Suprapubic skin (tissue), 4 donors: Measurements from ENCODE around the gene ACTR6.

ENCODE experiments used
- CTCF ChIP-seq, 2 donors: fragments of 200-600 bp in 1 of 2; fragments of 450-650 bp in 1 of 2; sonication (generic) in 1 of 2; IDR thresholded peaks; one replicate each; pipeline ENCODE4 v1.5.1; 2016 to 2019; ENCODE audit warnings: antibody characterized with exemption in 2 of 2, mild to moderate bottlenecking in 1 of 2, moderate library complexity in 1 of 2
- EP300 ChIP-seq: sonication (generic); formaldehyde crosslinking; IDR thresholded peaks from one replicate; pipeline ENCODE4 v1.6.1; 2017; ENCODE audit warnings: antibody characterized with exemption
- POLR2A ChIP-seq, 2 donors: fragments of 450-650 bp; IDR thresholded peaks; one replicate each; pipeline ENCODE4 v1.6.1; 2017; ENCODE audit warnings: antibody characterized with exemption in 2 of 2, mild to moderate bottlenecking in 2 of 2, moderate library complexity in 2 of 2
- POLR2AphosphoS5 ChIP-seq, 3 donors: sonication (generic); formaldehyde crosslinking; IDR thresholded peaks; one replicate each; pipeline ENCODE4 v1.6.1; 2017; ENCODE audit warnings: antibody characterized with exemption in 3 of 3

GRCh38 chr12:100247765-100248164 is 47.1 kb downstream of the ACTR6 start:
- TF ChIP-seq CTCF (IDR thresholded peaks at IDR 0.05) (no peak), POLR2A (IDR thresholded peaks at IDR 0.05) (no peak), POLR2AphosphoS5 (IDR thresholded peaks at IDR 0.05) (no peak), EP300 (no peak)
